ENCODE measurements around the gene NSRP1. TPM values are rescaled to one million over a fixed set of nuclear protein-coding genes. Genes with fewer than 3 reads are reported as not detected.
"Not testable (repeated sequence)": the region's sequence is repeated elsewhere in the genome, so short reads cannot be mapped to it uniquely, and the experiment has no call there.

Gene NSRP1, protein sequence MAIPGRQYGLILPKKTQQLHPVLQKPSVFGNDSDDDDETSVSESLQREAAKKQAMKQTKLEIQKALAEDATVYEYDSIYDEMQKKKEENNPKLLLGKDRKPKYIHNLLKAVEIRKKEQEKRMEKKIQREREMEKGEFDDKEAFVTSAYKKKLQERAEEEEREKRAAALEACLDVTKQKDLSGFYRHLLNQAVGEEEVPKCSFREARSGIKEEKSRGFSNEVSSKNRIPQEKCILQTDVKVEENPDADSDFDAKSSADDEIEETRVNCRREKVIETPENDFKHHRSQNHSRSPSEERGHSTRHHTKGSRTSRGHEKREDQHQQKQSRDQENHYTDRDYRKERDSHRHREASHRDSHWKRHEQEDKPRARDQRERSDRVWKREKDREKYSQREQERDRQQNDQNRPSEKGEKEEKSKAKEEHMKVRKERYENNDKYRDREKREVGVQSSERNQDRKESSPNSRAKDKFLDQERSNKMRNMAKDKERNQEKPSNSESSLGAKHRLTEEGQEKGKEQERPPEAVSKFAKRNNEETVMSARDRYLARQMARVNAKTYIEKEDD
- 5.1 and 13.0 TPM in 2 replicates for total RNA-seq

DNA sequence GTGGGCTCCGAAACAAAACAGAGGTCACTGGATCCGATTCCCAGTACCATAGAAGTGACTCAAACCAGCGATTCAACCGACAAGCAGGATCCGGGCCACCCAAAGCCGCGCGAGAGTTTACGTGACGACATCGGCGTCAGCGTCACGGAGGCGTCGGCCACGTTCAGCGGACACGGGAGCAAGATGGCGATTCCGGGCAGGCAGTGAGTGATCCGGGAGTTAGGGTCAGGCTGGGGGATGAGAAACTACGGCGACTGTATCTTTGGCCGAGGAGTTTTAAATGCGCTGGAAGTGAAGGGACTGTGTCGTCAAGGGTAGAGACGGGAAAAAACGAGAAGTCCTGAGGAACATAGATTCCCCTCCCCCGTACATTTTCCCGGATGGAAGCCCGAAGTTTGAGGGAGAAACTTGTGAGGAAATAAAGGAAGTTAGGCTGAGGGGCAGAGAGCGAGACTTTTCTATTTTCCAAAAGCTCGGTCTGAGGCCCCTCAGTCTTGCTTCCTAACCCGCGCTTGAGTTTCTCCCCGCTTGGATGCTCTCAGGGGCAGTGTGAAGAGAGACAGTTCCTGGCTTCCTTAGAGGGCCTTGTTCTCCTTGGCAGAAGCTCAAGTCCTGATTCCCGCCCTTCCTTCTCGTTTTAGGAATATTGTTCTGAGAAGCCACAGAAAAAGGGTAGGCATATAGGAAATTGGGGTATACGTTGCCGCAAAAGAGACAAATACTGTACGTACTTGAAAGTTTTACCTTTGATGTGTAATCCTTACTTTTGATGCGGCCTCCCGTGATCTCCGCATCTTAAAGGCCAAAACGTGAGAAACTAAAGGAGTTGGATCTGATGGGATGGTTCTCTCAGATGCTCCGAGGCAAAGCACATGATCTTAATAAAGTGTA lies at the start of gene NSRP1:
NSRP1 (plus strand) TSS at position 156 of the 891 bp plus-strand sequence; CDS start at position 184, 28 bp downstream.
- peak; percentile 71 for DNase-seq (ENCODE audit: extremely low read depth, low read depth, low spot score)

GRCh38 chr17:30068465-30068864 lies 48.2 kb upstream of the NSRP1 start:
- DNase-seq (ENCODE audit: extremely low read depth, low read depth, low spot score), result no peak

DNA sequence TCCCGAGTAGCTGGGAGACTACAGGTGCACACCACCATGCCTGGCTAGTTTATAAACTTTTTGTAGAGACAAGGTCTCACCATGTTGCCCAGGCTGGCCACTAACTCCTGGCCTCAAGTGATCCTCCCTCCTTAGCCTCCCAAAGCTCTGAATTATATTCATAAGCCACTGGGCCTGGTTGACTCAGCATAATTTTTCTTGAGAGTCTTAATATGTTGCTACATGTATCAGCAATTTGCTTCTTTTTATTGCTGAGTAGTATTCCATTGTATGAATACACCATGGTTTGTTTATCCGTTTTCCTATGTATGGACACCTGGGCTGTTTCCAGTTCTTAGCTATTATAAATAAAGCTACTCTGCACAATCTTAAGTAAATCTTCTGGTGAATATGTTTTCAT lies 42.4 kb upstream of the NSRP1 start:
- DNase-seq (ENCODE audit: extremely low read depth, low read depth, low spot score), result no peak

GRCh38 chr17:30074730-30075129 lies 41.9 kb upstream of the NSRP1 start:
- DNase-seq (ENCODE audit: extremely low read depth, low read depth, low spot score), result no peak

DNA sequence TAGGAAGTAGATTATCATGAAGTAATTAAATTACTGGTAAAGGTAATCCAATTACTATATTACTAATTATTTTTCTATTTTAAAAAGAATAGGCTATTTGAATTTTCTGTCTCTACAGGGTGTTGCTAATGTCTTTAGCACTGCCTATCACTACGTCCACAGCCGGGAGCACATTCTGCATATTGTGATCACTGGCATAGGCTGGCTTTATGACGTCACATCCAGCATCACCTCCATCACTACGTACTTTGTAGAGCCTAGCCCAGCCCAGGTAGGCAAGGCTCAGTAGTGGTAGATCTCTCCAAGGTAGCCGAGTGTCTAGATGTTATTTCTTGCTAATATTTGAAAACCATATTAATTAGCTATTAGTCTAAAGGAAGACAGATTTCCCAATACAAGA lies 33.8 kb upstream of the NSRP1 start:
- DNase-seq (ENCODE audit: extremely low read depth, low read depth, low spot score), result no peak

DNA sequence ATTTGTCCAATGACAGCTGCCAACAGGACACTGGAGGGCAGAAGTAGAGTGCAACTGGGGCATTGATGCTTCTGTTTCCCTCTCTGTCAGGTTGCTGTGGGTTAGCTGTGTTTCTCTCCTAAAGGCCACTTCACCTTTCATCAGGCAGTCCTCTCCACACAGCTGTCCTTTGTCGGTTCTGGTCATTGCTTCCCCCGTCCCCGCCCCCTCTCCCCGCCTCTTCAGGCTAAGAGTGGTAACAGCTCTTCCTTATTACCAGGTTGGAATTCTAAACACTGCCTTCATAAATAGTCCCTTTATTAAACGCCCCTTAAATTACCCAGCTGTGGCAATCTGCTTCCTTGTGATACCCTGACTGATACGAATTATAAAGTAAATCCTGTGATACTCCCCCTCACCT lies 31.8 kb upstream of the NSRP1 start:
- no peak for DNase-seq (ENCODE audit: extremely low read depth, low read depth, low spot score)

- DNase-seq (ENCODE audit: extremely low read depth, low read depth, low spot score), result no peak
These were observed 29.7 kb upstream of the NSRP1 start for GRCh38 chr17:30086896-30087295.

DNA sequence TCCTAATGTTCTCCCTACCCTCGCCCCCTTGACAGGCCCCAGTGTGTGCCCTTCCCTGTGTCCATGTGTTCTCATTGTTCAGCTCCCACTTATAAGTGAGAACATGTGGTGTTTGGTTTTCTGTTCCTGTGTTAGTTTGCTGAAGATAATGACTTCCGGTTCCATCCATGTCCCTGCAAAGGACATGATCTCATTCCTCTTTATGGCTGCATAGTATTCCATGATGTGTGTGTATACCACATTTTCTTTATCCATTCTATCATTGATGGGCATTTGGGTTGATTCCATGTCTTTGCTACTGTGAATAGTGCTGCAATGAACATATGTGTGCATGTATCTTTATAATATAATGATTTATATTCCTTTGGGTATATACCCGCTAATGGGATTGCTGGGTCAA lies 29.2 kb upstream of the NSRP1 start:
- not testable (repeated sequence) for DNase-seq (ENCODE audit: extremely low read depth, low read depth, low spot score)

DNA sequence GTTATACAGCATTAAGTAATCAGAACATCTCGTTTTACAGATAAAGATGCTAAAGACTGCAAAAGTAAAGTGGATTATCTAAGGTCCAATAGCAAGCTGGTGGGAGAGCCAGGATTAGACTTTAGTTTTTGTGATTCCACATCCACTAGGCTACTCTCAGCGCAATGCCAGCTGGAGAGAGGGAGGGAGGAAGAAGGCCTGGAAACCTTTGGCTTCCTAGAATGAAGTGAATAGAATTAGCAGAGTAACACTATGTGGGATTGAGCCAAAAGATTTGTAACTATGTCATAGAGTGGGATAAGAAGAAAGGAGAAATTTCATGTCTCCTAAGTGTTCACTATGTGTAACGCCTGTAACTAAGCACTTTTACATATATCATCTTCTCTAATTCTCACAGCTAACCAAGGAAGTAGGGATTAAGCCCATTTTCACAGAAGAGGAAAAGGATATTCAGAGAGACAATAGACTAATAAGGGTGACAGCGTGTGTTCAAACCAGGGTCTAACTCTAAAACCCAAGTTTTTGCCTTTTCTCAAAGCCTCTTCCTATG lies 25.4 kb upstream of the NSRP1 start:
- no peak for DNase-seq (ENCODE audit: extremely low read depth, low read depth, low spot score)

- no peak for DNase-seq (ENCODE audit: extremely low read depth, low read depth, low spot score)
These were observed 24.8 kb upstream of the NSRP1 start for GRCh38 chr17:30091771-30092170.

DNA sequence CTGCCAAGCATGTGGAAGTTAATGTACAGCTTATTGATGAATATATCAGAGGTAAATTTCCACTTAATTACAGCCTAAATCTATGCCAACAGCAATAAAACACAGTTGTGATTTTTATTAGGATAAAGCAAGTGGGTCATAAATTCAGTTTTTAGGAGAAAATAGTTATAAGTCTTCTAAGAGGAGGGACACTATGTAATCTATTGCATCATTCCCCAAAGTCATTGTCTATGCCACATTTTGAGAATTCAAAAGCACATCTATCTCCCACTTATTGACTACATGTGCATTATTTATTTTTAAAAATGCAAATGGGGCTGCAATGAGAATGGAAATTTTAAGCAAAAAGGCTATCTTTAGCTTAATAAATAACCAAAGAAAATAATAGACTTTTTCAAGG lies 23.7 kb upstream of the NSRP1 start:
- no peak for DNase-seq (ENCODE audit: extremely low read depth, low read depth, low spot score)

- peak; percentile 50 for DNase-seq (ENCODE audit: extremely low read depth, low read depth, low spot score)
These were observed 23.0 kb upstream of the NSRP1 start for GRCh38 chr17:30093463-30094147.

DNA sequence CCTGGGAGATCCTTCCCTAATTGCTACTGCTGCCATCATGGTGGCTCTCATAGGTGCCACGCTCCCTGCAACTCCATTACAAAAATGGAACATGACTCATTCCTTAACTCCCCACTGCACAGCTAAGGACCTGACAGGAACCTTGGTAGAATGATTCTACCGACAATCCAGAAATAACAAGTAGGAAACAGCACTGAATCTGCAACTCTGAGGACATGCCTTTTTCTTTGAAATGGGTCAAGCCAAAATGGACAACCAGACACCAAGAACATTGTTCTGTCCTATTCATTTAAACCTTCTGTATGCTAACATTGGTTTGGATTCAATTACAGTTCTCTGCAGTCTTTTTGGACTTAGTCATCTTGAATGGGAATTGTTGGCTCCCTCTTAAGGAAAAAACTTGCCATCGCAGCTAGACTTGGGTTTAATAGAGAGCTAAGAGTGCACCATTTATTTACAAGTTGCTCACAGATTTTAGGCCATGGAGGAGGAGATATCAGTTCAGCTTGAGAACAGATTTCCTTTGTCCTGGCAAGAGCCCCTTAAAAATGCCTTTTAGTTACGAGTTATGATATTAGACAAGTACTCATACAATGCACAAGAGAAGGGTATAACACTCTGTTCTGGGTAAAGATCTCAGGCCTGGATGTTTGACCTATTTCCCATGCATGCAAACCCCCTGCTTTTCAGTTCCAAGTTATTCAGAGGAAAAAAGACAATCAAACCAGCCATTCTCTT lies 20.9 kb upstream of the NSRP1 start:
- DNase-seq (ENCODE audit: extremely low read depth, low read depth, low spot score), result peak; percentile 52

- peak; percentile 29 for DNase-seq (ENCODE audit: extremely low read depth, low read depth, low spot score)
These were observed 14.8 kb upstream of the NSRP1 start for GRCh38 chr17:30101686-30102390.

- no peak for DNase-seq (ENCODE audit: extremely low read depth, low read depth, low spot score)
These were observed 12.7 kb upstream of the NSRP1 start for GRCh38 chr17:30103921-30104320.

DNA sequence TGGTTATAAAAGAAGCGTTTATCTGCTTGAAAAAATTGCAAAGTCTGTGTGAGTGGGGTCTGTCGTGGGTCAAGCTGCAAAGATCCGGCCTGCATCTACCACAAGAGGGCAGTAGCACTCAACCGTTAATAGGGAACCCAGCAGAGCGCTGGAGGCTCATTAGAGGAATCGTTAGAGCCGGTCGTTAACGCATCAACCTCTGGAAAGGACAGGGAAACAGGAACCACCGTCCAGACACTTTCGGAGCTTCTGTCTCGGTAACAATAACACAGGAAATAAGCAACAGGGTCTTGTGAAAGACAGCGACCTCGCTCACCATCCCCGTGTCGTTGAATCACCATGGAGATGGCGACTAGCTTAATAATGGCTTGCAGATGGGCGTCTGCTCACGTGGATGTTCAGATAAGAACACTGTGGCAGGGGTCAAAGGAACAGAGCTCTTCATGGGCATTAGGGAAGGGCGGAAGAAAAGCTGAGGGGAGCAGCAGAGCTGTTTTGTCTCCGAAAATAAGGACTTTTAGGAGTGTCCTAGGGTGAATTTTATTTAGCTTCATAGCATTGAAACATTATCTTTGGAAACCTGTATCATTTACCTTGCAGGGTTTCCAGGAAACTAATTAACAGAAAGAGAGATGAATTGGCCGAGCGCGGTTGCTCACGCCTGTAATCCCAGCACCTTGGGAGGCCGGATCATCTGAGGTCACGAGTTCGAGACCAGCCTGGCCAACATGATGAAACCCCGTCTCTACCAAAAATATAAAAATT lies 11.9 kb upstream of the NSRP1 start:
- peak; percentile 66 for DNase-seq (ENCODE audit: extremely low read depth, low read depth, low spot score)

DNA sequence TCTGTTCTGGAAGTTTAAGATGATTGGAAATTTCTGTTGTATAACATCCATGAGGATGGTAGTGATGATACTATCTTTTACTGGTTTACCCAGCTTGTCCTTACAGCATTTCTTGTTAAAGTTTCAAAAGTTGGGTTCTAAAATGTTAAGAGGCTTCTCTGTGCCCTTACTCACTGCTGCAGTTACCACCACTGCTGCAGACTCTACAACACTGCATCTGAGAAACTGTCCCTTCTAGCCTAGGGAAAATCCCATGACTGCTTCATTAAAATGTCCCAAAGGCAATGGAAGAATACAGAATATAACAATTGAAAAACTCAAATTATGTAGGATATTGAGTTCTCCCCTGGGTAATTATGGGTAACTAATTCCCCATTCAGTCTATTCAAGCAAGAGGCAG lies 3.8 kb upstream of the NSRP1 start:
- DNase-seq (ENCODE audit: extremely low read depth, low read depth, low spot score), result no peak

DNA sequence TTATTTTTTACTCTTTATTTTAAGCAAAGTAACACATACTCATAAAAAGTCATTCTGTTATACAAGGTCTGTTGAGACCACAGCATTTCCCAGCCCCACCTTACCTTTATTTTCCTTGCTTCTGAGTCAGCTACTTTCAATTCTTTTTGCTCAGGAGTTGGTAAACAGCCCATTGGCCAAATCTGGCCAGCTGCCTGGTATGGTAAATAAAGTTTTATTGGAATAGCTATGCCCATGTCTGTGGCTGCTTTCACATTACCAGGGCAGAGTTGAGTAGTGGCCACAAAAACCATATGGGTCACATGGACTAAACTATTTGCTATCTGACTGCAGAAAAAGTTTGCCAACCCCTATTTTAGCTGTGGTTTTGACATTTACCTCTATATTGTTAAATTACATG lies 3.4 kb upstream of the NSRP1 start:
- DNase-seq (ENCODE audit: extremely low read depth, low read depth, low spot score), result no peak

DNA sequence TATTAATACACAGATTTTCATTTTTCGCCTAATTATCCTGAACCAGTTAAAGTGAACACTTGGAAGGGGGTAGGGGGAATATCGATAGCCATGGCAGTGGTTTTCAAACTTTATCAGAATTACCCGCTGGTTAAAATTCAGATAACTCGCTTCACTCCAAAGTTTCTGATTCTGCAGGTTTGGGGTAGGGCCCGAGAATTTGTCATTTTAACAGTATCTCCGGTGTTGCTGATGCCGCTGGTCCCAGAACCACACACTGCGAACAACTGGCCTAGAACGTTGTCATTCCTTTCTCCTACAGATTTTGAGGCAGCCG lies 313 bp upstream of the NSRP1 start:
- DNase-seq (ENCODE audit: extremely low read depth, low read depth, low spot score), result no peak

All from glomerular endothelial cell (primary cell).